IPS-NIHi11 (cell line): ENCODE data around the gene CCDC91.
"Not testable (repeated sequence)": the region's sequence is repeated elsewhere in the genome, so short reads cannot be mapped to it uniquely, and the experiment has no call there.

ENCODE experiments used
- DNase-seq: peaks from one replicate; pipeline ENCODE4 v3.0.0; 2012; ENCODE audit warnings: mixed read lengths, low spot score

Gene CCDC91

DNA sequence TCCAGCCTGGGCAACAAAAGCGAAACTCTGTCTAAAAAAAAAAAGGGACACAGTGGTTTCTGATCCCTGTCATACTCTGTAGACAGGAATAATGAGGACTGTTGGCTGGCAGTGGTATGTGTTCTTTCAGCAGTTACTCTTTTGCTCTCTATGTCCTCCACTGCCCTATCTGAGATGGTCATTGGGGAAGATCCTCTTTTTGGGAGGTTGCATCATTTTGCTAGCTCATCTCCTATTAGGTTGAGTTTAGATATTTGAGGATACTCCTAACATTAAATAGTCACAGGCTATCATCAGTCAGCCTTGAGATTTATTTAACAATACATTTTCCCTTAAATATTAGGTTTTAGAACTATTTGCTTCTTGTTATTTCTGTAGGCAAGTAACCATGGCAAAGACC, 5.9 kb upstream of the CCDC91 start:
- DNase-seq = no peak

DNA sequence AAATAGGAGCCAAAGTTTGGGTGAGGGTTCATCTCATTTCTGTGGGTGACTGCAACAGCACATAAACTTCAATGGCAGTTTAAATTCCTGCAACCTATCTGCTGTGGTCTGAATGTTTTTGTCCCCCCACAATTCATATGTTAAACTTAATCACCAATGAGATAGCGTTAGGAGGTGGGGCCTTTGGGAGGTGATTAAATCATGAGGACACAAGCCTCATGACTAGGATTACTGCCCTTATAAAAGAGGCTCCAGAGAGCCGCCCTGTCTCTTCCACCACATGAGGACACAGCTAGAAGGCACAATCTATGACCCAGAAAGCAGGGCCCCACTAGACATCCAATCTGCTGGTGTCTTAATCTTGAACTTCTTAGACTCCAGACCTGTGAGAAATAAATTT, 3.8 kb upstream of the CCDC91 start:
- DNase-seq = no peak

DNA sequence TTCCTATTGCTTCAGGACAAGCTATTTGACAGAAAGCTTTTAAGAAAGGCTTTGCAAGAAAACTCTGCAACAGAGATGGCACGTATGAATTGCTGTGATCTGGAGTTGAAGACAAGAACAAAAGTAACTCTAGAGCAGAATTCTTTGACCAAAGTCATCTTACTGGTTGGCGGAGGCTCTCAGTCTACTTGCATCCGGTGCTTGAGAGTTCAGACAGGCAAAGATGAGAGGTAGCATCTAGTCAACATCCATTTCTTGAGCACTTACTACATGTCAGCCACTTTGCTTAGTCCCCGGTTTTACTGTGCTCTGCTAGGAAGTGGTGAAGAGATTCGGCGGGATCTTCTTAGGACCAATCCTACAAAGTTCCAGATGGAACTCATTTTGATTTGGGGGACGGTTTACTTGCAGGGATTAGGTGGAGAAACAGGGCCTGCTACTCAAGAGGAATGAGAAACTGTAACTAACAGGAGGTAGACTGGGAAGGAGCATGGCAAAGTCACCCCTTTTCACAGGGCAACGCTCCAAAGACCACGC, 404 bp upstream of the CCDC91 start:
- DNase-seq = no peak

DNA sequence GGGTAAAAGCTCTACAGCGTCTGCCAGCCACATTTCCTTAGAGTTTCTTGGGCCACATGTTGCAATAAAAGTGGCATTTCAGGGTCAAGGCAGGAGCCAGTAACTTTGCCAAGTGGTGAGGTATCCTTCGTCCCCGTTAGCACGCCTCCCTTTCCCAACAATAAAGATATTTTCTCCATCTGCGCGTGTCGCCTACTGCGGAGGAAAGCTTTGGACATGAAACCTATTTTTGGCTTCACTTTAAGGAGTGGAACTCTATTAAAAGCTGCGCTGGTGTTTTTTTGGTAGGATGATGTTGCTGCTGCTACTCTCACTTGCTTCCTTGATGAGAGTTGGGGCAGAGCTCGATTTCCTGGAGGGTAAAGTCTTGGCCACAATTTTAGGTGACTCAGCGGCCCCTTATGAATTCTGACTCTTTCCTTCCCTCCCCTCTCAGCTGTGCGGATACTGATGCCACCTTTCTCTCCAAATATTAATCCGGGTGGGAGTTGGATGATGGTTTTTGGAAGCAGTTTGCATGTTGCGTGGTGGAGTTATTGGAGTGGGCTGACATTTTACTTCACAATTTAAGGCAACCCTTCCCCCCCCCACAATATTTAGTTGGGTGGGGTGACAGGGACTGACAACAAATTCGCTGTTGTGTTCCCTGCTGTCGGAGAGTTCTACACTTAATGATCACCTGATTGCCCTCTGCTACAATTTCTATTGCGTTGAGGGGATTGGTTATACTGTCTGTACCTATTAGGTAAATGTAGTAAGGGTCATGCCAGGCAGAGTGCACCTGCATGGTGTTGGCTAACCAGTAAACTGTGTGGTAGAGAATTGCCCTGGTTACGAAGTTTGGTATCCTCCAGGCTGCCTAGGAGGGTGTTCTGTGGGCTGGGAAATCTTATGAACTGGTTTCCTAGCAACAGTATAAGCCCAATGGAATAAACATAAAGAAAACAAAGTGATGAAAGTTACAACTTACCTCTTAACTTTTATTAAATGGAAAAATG, 1.1 kb downstream of the CCDC91 start:
- peak; percentile 12 for DNase-seq

DNA sequence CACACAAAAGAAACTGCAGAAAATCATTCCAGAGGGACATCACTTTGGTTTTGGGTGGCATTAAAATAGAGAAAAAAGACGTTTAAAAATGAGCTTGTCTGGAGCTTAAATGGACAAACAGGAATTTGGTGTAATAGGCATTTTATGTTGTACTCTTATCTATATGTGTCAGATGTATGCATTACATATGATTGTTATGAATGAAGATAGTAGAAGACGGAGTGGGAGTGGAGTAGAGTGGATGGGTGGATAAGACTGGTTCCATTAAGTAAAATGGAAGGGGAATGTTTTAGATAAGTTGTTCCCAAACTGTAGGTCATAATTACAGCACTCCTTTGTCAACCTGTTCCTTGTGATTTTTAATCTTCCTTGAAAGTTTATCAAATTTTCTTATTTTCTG, 1.9 kb downstream of the CCDC91 start:
- no peak for DNase-seq

DNA sequence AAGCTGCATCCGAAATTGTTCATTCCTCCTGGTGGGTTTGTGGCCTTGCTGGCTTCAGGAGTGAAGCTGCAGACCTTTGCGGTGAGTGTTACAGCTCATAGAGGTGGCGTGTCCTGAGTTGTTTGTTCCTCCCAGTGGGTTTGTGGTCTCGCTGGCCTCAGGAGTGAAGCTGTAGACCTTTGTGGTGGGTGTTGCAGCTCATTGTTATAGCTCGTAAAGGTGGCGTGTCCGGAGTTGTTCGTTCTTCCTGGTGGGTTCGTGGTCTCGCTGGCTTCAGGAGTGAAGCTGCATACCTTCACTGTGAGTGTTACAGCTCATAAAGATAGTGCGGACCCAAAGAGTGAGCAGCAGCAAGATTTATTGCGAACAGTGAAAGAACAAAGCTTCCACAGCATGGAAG, 4.4 kb downstream of the CCDC91 start:
- DNase-seq = not testable (repeated sequence)

DNA sequence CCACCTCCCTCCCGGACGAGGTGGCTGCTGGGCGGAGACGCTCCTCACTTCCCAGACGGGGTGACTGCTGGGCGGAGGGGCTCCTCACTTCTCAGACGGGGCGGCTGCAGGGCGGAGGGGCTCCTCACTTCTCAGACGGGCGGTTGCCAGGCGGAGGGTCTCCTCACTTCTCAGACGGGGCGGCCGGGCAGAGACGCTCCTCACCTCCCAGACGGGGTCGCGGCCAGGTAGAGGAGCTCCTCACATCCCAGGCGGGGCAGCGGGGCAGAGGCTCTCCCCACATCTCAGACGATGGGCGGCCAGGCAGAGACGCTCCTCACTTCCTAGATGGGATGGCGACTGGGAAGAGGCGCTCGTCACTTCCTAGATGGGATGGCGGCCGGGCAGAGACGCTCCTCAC, 10.9 kb downstream of the CCDC91 start:
- not testable (repeated sequence) for DNase-seq

DNA sequence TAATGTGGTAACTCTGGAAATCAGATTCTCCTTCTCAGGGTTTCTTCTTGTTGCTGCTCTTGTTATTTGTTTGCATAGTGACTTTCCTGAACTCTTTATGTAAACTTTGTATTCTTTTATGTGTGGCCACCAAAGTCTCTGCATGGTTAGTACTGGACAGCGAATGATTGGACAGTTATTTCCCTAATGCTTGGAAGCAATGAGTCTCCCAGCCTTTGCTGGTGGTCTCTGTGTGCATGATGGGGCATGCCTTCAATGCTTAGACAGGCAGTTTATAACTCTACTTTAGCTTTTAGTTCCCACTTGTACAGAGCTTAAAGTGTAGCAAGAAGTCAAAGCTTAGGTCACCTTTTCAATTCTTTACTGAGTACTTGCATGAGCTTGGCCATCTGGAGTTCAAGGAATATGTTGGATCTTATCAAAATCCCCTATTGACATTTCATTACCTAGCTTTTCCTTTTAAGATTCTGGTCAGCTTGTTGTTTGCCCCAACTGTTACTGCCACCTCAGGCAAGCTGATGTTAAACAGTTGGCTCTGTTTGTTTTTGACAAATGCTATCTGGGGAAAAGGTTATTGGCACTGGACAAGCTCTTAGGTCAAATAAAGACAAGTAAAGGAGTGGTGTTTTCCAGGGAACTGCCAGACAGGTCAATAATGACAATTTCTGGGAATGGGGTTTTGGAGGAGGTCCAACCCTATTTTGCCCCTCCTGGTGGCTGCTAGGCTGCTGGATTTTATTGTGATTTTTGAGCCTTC, 12.3 kb downstream of the CCDC91 start:
- no peak for DNase-seq

DNA sequence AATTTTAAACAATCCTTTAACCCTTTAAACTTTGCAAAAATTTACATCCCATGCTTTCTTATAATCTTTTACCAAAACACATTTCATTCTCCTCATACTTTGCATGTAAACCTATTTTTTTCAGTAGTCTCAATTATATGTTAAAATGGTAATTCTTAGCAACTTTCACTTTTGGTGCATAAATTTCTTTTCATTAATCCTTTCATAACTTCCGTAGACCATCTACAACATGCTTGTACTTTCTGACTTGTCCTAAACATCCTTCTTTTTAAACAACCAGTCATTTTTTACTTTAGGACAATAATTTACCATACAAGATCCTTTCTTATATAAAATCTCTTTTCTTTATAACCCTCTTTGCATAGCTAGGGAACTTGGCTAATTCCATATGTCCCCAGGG, 19.5 kb downstream of the CCDC91 start:
- DNase-seq = no peak

DNA sequence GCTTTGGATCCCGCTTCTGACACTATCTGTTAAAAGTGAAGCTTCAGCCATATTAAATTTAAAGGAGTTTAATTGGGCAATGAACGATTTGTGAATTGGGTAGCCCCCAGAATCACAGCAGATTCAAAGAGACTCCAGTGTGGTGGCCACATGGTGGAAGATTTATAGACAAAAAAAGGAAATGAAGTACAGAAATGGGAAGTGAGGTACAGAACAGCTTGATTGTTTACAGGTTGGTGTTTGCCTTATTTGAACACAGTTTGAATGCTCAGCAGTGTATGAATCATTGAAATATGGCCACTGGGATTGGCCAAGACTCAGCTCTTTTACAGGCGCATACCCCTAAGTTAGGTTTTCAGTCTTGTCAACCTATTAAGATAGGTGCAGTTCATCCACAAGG, 21.9 kb downstream of the CCDC91 start:
- DNase-seq = no peak

DNA sequence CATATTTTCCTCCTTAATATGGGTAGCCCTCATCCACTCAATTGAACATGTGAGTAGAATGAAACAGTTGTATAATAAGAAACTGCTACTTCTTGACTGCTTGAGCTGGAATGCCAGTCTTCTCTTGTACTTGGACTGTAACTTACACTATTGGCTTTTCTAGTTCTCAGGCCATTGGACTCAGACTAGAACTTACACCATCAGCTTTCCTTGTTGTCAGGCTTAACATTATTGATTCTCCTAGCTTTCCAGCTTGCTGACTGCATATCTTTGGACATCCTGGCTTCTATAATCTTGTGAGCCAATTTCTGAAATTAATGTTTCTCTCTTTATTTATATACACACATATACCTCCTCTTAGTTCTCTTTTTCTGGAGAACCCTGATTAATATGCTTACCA, 24.8 kb downstream of the CCDC91 start:
- no peak for DNase-seq

DNA sequence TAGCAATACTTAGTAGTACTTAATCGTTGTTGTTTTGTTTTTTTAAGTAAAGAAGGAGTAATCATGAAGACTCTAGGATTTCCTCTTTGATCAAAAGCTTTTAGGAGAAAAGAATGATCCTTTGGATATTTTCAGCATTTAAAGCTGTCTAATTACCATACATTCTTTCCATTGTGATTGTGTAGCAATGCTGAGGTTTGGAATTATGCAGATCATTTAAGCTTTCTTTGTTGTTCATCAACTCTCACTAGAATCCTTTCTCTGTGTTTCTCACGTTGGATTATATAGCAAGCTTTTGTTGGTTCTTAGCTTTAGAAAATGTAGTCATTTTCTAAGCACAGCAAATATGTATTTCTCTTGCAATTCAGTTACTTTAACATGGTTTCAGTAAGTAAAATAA, 25.8 kb downstream of the CCDC91 start:
- no peak for DNase-seq

DNA sequence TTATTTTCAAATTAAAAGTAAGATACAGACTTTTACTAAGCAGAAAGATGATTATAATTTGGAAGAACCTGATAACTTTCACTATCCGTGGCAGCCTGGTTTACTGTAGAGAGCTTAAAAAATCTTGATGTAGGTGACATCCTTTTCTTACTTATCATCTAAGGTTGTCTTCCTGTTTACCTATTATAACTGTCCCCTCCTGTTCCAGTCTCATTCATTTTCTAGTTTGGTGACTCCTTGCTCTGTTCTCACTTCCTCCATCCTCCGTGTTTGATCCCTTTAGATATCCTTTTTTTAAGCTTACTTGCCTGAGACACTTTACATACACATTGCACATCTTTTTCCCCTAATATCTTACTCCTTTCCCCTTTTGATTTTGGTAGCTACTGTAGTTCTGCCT, 27.5 kb downstream of the CCDC91 start:
- DNase-seq = no peak

DNA sequence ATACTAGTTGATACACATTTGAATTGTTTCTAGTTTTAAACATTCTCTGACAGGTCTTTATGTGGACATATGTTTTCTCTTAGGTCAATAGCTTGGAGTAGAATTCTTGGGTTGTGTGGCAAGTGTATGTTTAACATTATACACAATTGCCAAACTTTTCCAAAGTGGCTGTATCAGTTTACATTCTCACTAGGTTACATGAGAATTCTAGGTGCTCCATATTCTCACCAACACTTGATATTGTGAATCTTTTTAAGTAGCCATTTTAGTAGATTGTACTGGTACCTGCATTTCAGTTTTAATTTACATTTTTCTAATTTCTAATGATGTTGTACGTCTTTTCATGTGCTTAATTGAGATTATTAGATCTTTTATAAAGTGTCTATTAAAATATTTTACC, 28.6 kb downstream of the CCDC91 start:
- DNase-seq = no peak

DNA sequence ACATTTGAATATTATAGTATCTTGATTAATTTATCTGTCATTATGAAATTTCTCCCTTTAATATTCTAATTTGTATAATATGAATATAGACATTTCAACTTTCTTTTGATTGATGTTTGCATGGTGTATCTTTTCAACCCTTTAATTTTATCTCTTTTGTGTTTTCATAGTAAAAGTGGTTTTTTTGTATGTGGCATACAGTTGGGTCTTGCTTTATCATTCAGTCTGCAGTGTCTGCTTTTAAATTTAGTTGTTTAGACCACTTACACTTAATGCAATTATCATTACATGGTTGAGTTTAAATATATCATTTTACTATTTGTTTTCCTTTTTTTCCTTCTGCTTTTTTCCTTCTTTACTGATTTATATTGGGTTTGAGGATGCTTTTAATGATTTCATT, 29.6 kb downstream of the CCDC91 start:
- no peak for DNase-seq

DNA sequence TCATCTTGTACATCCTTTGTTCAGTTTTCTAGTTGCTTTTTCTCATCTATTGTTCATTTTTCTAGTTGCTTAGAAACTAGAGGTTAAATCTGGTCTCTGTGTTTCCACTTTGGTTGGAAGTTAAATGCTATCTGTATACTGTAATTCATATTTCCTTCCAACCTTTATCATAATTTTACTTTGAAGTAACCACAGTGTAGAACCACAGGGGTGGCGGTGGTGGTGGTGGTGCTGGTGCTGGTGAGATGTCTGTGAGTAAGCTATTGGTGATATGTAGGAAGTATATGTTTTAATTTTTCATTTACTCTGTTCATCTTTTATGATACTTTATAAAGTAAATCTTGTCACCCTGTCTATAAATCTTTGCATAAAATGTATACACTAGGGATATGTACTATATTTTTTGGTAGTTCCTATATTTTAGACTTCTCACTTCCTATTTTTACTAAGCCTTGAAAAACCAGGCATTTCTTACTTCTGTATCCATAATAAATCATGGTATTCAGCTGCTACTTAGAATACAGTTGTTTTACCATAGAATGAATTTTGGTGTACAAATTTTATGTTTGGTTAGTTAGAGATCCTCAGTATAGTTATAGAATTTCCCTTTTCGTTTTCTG, 31.9 kb downstream of the CCDC91 start:
- no peak for DNase-seq

DNA sequence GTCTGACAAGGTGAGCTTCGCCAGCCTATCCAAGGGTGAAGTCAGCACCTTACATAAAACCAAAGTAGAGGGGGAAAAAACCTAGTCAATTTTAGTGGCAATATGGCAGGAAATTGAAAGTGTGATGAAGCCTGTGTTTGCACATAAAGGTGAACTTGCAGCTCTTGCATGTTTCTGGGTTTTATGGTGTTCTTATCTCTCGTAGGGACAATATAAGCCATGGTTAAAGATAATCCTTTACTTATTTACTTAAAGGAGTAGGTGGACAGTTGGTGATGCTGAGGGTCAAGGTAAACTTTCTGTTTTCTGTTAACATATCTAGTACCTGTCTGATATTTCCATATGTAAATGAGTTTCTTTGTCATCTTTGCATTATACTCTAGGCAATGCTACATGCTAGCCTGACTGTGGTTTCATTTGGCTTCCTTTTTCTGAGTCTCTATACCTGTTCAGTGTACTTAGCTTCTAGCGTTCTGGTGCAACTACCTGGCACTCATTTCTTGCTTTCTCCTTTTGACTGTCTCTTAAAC, 32.8 kb downstream of the CCDC91 start:
- DNase-seq = no peak

DNA sequence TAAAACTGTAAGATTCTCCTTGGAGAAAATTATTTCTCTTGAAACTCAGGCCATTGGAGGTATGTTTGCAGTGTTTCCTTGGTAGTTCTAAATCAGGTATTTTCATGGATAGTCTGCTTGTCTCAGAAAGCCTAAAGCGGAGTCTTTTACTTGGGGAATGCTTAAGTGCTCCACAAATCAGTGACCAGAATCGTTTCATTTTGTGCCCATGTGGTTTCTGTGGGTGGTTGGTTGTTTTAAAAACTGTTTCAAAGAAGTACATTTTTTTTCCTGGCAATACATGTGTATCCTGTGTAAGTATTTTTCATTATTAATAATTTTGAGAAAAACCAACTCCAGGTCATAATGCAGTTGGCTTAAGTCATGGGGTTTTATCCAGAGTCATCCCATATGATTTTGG, 33.6 kb downstream of the CCDC91 start:
- no peak for DNase-seq

DNA sequence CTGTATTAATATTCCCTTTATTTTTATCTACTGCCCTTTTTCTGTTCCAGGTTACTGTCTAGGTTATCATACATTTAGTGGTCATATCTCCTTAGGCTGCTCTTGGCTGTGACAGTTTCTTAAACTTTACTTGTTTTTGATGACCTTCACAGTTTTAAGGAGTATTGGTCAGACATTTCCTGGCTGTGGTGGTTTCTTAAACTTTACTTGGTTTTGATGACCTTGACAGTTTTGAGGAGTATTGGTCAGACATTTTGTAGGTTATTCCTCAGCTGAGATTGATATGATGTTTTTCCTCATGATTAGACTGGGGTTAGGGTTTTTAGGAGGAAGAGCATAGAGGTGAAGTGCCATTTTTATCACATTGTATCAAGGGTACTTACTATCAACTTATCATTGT, 36.4 kb downstream of the CCDC91 start:
- no peak for DNase-seq

DNA sequence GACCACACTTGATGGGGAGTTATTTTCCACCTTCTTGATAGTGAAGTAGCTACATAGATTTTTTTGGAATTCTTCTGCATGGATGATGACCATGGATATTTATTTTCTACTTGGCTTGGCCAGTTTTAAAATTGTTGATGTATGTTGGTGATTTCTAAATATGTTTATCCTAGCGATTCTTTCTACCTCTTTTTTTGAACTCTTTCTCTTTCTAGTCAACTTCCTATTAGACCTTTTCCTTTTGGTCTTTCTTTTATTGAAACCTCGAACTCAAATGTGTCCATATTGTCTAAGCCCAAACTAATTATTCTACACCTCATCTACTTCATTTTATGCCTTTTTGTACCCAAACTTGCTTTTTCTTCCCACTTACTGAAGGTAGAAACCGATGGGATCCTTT, 37.0 kb downstream of the CCDC91 start:
- no peak for DNase-seq

DNA sequence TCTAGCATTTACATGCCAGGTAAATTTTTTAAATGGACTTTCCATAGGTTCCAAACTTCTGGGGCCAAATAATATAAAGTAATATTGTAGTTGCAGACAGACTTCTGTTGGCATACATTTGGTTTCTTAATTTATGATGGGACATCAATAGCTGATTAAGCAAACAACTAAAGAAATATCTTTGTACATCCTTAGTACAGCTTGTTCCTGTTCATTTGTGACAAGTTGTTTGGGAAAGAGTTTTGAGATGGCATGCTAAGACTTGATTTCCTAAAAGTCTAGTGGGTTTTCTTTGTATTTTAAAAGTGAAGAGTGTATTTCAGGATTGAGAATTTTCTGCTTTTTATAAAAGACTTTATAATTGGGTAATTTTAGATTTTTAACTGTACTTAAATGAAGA, 41.0 kb downstream of the CCDC91 start:
- no peak for DNase-seq

DNA sequence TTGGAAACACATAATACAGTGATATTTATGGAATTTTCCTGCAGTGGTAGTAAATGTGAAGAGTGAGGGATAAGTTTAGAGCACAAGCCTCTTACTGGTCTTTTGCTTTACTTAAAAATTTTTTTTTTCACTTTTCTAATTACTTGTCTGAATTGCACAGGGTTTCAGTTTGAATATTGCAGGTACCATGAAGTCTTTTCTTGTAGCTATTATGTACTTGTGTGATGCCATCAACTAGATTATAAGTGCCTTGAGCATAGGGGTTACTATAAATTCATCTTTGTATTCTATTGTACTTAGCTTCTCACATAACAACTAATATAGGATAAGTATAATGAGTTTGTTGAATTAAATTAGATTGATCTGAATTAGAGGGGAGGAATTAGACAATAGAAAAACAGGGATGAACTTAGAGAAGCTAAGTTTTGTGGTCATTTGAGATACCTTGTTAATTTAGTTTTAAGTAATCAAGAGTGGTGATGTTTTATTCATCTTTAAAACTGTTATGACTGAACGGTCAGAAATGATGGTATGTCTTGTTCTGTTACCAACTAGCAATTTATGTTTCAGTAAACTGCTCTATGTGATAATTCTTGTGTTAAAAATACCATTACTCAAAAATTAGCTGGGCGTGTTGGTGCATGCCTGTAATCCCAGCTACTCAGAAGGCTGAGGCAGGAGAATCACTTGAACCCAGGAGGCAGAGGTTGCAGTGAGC, 42.1 kb downstream of the CCDC91 start:
- DNase-seq = no peak
